ENCODE data around the gene ZNF516. TPM values are rescaled to one million over a fixed set of nuclear protein-coding genes. Genes with fewer than 3 reads are reported as not detected.

Gene ZNF516
- total and polyA plus RNA-seq, 2 of the 4 experiments (the other 2 are of a cell fraction): 7.9 to 16.9 TPM

- Histone ChIP-seq H3K18ac (ENCODE audit: low read depth, low read length) (no peak overlapping the region), H3K4me1 (ENCODE audit: control insufficient read depth, insufficient read depth, low read length) (peaks cover 2% of the 10 kb centered on the region; the same call in 1 of the 2 replicates), H3K36me3 (ENCODE audit: control insufficient read depth, insufficient read depth, low read length) (peaks cover 18% of the 10 kb centered on the region; the same call in 1 of the 2 replicates), H3K9me1 (ENCODE audit: insufficient read depth, low read length) (peaks cover 2% of the 10 kb centered on the region; the same call in 1 of the 2 replicates), H3K14ac (replicated peaks; ENCODE audit: low read depth, low read length) (no peak overlapping the region), H3K9ac (ENCODE audit: low read depth, low read length) (no peak overlapping the region), H2BK120ac (ENCODE audit: low read depth, low read length) (no peak overlapping the region), H2AK9ac (replicated peaks; ENCODE audit: low read depth, low read length, poor library complexity) (no peak overlapping the region), H3K27ac (ENCODE audit: insufficient read depth, low read length) (no peak overlapping the region), H3K56ac (ENCODE audit: extremely low read depth, insufficient read depth, low read length) (no peak overlapping the region), H2BK20ac (ENCODE audit: low read depth, low read length) (no peak overlapping the region), H2AFZ (replicated peaks; ENCODE audit: low read length, poor library complexity) (no peak overlapping the region), H2AK5ac (ENCODE audit: low read depth, low read length) (no peak overlapping the region), H3K4ac (ENCODE audit: low read depth, low read length) (no peak overlapping the region), H3K4me2 (ENCODE audit: low read depth, low read length) (no peak overlapping the region), H2BK5ac (ENCODE audit: low read depth, low read length, poor library complexity, severe bottlenecking) (no peak overlapping the region), H4K5ac (ENCODE audit: low read depth, low read length) (no peak overlapping the region), H3K27me3 (ENCODE audit: control insufficient read depth, insufficient read depth, low read length) (no peaks in the 10 kb centered on the region), H3K9me3 (ENCODE audit: control insufficient read depth, insufficient read depth, low read length) (0 out of 2 replicates have a peak, but pooled peaks cover 4% of the 10 kb centered on the region), H4K20me1 (ENCODE audit: insufficient read depth, low read length) (no peaks in the 10 kb centered on the region), H3K4me3 (ENCODE audit: insufficient read depth, low read depth, low read length) (no peak overlapping the region), H4K91ac (ENCODE audit: insufficient read depth, low read depth, low read length) (no peak overlapping the region), H3K23ac (ENCODE audit: low read depth, low read length) (no peak overlapping the region), H3K79me1 (ENCODE audit: low read depth in 1 of 2, low read length in 2 of 2) (peaks cover 0 to 5% of the 10 kb centered on the region in 2 experiments; a peak in 1 of 4 replicates), H2BK15ac (ENCODE audit: low read depth, low read length) (no peak overlapping the region), H4K8ac (ENCODE audit: low read depth in 2 of 2, low read length in 2 of 2) (no peak overlapping the region)
- POLR2A ChIA-PET (ENCODE audit: unreplicated experiment): no interaction called here
- 93% methylated on average over 3 of the region's 7 CpGs; no CpG with 5 or more reads in 1 of the 2 experiments for WGBS, 2 experiments (ENCODE audit: extremely low coverage in 2 of 2, insufficient read length in 1 of 2)
- no peak for DNase-seq
- TF ChIP-seq BHLHE40 (IDR thresholded peaks at IDR 0.05; ENCODE audit: low read depth, low read length) (no peak), FOS (IDR thresholded peaks at IDR 0.05; ENCODE audit: low read depth, low read length) (no peak), RCOR1 (IDR thresholded peaks at IDR 0.05; ENCODE audit: insufficient replicate concordance, low read length) (no peak), MAZ (IDR thresholded peaks at IDR 0.05; ENCODE audit: borderline replicate concordance, low read depth, low read length) (no peak), NFE2L2 (IDR thresholded peaks at IDR 0.05; ENCODE audit: low read depth, low read length) (no peak), SMC3 (IDR thresholded peaks at IDR 0.05; ENCODE audit: low read depth, low read length) (no peak), ELK1 (IDR thresholded peaks at IDR 0.05; ENCODE audit: borderline replicate concordance, low read depth, low read length) (no peak), RAD21 (IDR thresholded peaks at IDR 0.05; ENCODE audit: low read length) (no peak), USF2 (IDR thresholded peaks at IDR 0.05; ENCODE audit: low read depth, low read length) (no peak), CEBPB (IDR thresholded peaks at IDR 0.05; ENCODE audit: low read depth, low read length) (no peak), CTCF (conservative IDR thresholded peaks at IDR 0.05; ENCODE audit: low read depth, low read length) (no peak), MXI1 (IDR thresholded peaks at IDR 0.05; ENCODE audit: borderline replicate concordance, low read depth, low read length) (no peak), CHD1 (IDR thresholded peaks at IDR 0.05; ENCODE audit: low read depth, low read length) (no peak), POLR2A (IDR thresholded peaks at IDR 0.05; ENCODE audit: low read depth, low read length) (no peak)
- intact Hi-C loops (cut with micrococcal nuclease): no loop called here
- in situ Hi-C loops (cut with MboI; ENCODE audit: low sequenced_read_pairs): loop anchor here (10.0 to 25.0 kb wide), 3 partner anchors 866 to 1708 kb away; partner anchors contain the start of genes PTGR3 and TSHZ1
- dilution Hi-C loops (cut with HindIII; ENCODE audit: low sequenced_read_pairs, unreplicated experiment): no loop called here
- no TSS peak for BruUV-seq (replicated peaks)
- CTCF ChIA-PET: no interaction called here
- ATAC-seq (ENCODE audit: low read depth): no peak
Measured at GRCh38 chr18:76353046-76353445, 142.0 kb downstream of the ZNF516 start.
